ENCODE data around the gene GOLGA8B.
"Not testable (repeated sequence)": the region's sequence is repeated elsewhere in the genome, so short reads cannot be mapped to it uniquely, and the experiment has no call there.

GOLGA8B gene, protein sequence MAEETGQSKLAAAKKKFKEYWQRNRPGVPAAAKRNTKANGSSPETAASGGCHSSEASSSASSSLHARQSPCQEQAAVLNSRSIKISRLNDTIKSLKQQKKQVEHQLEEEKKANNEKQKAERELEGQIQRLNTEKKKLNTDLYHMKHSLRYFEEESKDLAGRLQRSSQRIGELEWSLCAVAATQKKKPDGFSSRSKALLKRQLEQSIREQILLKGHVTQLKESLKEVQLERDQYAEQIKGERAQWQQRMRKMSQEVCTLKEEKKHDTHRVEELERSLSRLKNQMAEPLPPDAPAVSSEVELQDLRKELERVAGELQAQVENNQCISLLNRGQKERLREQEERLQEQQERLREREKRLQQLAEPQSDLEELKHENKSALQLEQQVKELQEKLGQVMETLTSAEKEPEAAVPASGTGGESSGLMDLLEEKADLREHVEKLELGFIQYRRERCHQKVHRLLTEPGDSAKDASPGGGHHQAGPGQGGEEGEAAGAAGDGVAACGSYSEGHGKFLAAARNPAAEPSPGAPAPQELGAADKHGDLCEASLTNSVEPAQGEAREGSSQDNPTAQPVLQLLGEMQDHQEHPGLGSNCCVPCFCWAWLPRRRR

GRCh38 chr15:34583399-34584329, at the start of gene GOLGA8B:
Gene GOLGA8B, minus strand, starts transcription at chr15:34583651. Its CDS starts 47,739 bp downstream, at chr15:34535912.
- DNase-seq (ENCODE audit: low spot score) = peak; percentile 81

- not testable (repeated sequence) for DNase-seq (ENCODE audit: low spot score)
These were observed 49.7 kb upstream of the GOLGA8B start for GRCh38 chr15:34633165-34633564.

GRCh38 chr15:34628577-34629152, 45.2 kb upstream of the GOLGA8B start:
- DNase-seq (ENCODE audit: low spot score) = no peak

DNA sequence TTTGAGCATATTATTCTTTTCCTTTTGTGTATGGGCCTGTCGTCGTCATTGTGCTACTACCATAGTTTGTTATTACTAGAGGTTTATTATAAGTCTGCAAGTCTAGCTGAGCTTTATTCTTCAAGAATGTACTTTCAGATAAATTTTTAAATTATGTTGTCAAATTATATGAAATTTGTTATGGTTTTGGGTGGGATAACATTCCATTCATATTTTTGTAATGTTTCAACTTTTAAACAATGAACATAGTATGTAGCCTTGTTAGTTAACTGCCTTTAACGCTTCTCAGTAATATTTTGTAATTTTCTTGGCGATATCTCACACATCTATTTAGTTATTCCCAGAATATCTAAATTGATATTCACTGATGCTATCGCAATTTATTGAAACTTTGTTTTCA, 41.6 kb upstream of the GOLGA8B start:
- no peak for DNase-seq (ENCODE audit: low spot score)

DNA sequence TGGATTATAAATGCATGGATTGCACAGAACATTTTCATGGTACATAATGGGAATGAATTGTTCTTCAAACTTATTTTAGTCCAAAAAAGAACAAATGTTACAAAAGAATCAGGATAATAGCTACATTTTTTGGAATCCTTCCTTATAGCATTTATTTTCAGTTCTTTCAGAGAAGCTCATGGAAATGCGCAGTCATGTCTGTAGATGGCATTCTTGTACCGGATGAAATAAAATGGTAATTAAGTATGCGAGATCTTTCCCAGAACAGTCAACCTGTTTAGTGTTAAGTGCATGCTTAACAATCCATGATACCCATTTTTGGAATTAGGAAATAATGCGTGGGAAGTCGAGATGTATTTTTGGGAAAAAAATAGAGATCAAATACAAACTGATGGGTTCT, 38.2 kb upstream of the GOLGA8B start:
- no peak for DNase-seq (ENCODE audit: low spot score)

GRCh38 chr15:34620814-34621213, 37.4 kb upstream of the GOLGA8B start:
- DNase-seq (ENCODE audit: low spot score) = no peak

DNA sequence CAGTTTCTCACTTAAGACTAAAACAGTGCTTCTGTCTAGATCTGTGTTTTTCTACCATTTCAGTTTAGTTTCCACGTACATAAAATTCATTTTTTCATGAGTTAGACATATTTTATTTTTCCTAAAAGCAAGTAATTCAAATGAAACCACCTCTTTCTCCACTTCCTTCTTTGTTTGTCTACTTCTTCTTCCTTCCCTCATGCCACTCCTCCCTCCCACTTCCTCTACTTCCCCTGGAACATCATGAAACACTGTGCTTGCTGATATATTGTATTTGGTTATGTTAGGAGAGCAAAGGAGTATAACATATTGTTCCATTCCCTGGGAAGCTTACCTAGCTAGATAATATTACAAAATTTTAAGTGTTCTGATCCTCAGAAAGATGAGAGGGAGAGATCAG, 36.7 kb upstream of the GOLGA8B start:
- DNase-seq (ENCODE audit: low spot score) = no peak

DNA sequence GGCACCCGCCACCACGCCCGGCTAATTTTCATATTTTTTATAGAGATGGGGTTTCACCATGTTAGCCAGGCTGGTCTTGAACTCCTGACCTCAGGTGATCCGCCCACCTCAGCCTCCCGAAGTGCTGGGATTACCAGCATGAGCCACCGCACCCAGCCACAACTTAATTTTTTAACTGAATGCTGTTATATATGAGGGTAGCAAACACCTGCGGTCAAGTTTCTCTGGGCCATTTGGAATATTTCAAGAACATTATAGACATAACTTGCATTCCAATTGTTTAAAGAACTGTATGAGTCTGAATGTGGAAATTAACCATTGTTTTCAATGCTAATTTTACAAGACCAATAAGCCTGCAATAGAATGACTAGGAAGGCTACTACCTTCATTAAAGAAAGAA, 35.7 kb upstream of the GOLGA8B start:
- DNase-seq (ENCODE audit: low spot score) = no peak

- no peak for DNase-seq (ENCODE audit: low spot score)
These were observed 34.6 kb upstream of the GOLGA8B start for GRCh38 chr15:34618073-34618472.

GRCh38 chr15:34616613-34617012, 33.2 kb upstream of the GOLGA8B start:
- no peak for DNase-seq (ENCODE audit: low spot score)

GRCh38 chr15:34613997-34614396, 30.5 kb upstream of the GOLGA8B start:
- DNase-seq (ENCODE audit: low spot score) = no peak

GRCh38 chr15:34613301-34613700, 29.9 kb upstream of the GOLGA8B start:
- DNase-seq (ENCODE audit: low spot score) = no peak

DNA sequence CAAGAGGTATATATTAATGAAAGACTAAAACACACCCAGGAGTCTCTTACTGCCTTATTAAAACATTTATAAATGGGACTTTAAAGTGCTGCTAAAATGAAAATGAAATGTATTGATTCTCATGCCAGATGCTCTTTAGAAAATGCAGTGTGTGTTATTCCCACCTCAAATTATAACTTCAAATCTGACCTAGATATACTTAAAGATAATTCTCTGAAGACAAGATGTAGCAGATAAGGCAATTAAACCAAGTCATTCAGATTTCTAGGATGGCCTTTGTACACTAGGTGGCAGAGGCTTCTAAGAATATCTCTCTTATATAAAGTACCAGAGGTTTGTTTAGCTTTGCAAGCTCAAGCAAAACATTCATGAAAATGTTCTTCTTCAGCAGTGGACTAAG, 26.9 kb upstream of the GOLGA8B start:
- no peak for DNase-seq (ENCODE audit: low spot score)

GRCh38 chr15:34609102-34610057, 25.9 kb upstream of the GOLGA8B start:
- peak; percentile 3 for DNase-seq (ENCODE audit: low spot score)

GRCh38 chr15:34608517-34608916, 25.1 kb upstream of the GOLGA8B start:
- DNase-seq (ENCODE audit: low spot score) = no peak

- DNase-seq (ENCODE audit: low spot score) = no peak
These were observed 24.4 kb upstream of the GOLGA8B start for GRCh38 chr15:34607832-34608231.

- no peak for DNase-seq (ENCODE audit: low spot score)
These were observed 23.1 kb upstream of the GOLGA8B start for GRCh38 chr15:34606545-34606944.

- no peak for DNase-seq (ENCODE audit: low spot score)
These were observed 22.7 kb upstream of the GOLGA8B start for GRCh38 chr15:34606131-34606530.

- no peak for DNase-seq (ENCODE audit: low spot score)
These were observed 19.6 kb upstream of the GOLGA8B start for GRCh38 chr15:34603095-34603494.

DNA sequence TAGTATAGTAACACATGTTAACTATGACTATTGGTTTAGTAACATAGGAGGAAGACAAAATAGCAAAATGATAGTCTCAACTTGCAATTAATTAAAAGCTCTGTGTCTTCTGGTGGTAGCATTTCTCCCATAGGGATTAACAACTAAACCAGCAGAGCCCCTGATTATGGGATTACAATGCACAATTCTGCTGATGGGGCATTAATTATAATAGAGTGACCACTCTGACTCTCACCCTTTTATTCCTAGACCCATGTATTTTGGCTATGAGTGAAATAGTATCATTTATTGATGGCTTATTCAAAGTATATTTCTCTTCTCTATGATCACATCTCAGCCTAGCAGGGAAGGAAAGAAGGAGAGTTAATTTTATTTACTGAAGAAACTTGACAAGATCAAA, 17.5 kb upstream of the GOLGA8B start:
- no peak for DNase-seq (ENCODE audit: low spot score)

All from CD4-positive, alpha-beta T cell treated with Interleukin-6 at 100 ng/mL for 8 hours (primary cell).